GM10248 (cell line): Measurements from ENCODE around the gene POP7.

Experiments
- CTCF ChIA-PET: fragments of 300-600 bp; sonication (Branson Sonifier 250); formaldehyde crosslinking; extraction: SDS; loops from one replicate; lab custom pipeline; 2021; ENCODE audit warnings: antibody characterized with exemption; lab: Yijun Ruan, JAX
- POLR2A ChIA-PET: fragments of 350-650 bp; sonication (Branson Sonifier 250); formaldehyde crosslinking; extraction: SDS; loops from one replicate; lab custom pipeline; 2020; ENCODE audit warnings: antibody characterized with exemption; lab: Yijun Ruan, JAX
- DNase-seq: peaks from one replicate; pipeline ENCODE4 v3.0.0; 2012; ENCODE audit errors: extremely low spot score
- CTCF ChIP-seq: IDR thresholded peaks from 2 replicates; pipeline ENCODE4 v1.5.1; 2012; ENCODE audit warnings: mild to moderate bottlenecking, low read depth; ENCODE audit errors: extremely low read depth, missing control alignments, control extremely low read depth

Gene POP7

GRCh38 chr7:100745184-100745583 lies 39.3 kb downstream of the POP7 start:
- CTCF ChIA-PET = interaction anchor here (0.9 to 3.3 kb wide), 4 partner anchors 19 to 54 kb away, joined by 4 to 35 read pairs (median 8); partner anchors contain the start of gene POP7
- TF ChIP-seq CTCF = no peak
- POLR2A ChIA-PET = no interaction called here
- peak; percentile 78 for DNase-seq

GRCh38 chr7:100752994-100753393 lies 47.1 kb downstream of the POP7 start:
- no peak for DNase-seq
- ChIA-PET CTCF (no interaction called here), POLR2A (no interaction called here)
- TF ChIP-seq CTCF = no peak

GRCh38 chr7:100753750-100754149 lies 47.8 kb downstream of the POP7 start:
- POLR2A ChIA-PET = no interaction called here
- no peak for TF ChIP-seq CTCF
- DNase-seq = no peak
- CTCF ChIA-PET = no interaction called here
